ENCODE measurements around the gene MMRN2.
A peak's percentile ranks its signal among the peaks of the same experiment; 100 is the strongest.

The MMRN2 gene

DNA sequence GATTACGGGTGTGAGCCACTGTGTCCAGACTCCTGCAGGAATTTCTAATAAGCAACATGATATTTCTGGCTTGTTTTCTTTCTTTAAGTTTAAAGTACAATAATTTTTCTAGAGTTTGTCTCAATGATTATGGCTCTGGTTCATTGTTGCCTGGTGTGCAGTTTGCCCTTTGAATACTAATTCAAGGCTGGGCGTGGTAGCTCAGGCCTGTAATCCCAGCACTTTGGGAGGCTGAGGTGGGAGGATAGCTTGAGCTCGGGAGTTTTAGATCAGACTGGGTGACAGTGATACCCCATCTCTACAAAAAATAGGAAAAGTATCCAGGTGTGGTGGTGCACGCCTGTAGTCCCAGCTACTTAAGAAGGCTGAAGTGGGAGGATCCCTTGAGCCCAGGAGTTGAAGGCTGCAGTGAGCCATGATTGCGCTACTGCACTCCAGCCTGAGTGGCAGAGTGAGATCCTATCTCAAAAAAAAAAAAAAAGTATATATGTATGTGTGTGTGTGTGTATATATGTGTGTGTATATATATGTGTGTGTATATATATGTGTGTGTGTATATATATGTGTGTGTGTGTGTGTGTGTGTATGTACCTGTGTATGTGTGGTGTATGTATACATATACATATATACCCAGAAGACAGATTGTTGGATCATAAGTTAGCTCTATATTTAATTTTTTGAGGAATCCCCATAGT lies 19.1 kb upstream of the MMRN2 start:
- Mint-ChIP-seq H3K9me3 (no peaks in the 10 kb centered on the region), H3K36me3 (ENCODE audit: low read depth) (no peaks in the 10 kb centered on the region), H3K4me3 (no peak overlapping the region), H3K27me3 (peaks cover 38% of the 10 kb centered on the region), H3K27ac (no peak overlapping the region), H3K4me1 (ENCODE audit: low read depth) (peaks cover 5% of the 10 kb centered on the region)
- intact Hi-C loops (cut with micrococcal nuclease): no loop called here

DNA sequence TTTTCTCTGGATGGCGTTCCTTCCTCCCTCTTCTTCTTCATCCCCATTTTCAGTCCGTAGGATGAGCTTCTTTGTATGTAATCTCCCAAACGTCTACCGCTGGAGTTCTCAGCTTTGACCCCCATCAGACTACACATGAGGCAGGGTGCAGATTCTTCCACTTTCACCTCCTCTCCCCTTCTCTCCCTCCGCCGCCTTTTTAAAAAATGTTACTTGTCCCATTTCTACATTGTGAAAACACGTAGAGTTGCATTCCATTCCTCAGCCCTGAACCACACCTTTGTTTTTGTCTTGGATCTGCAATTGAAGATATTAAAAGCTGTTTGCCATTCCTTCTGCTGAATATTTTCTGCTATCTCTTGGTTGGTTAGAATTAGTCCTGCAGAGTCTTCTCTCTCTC lies 17.1 kb upstream of the MMRN2 start:
- intact Hi-C loops (cut with micrococcal nuclease): no loop called here
- Mint-ChIP-seq H3K27me3 (peaks cover 39% of the 10 kb centered on the region), H3K4me1 (ENCODE audit: low read depth) (peaks cover 22% of the 10 kb centered on the region), H3K4me3 (no peak overlapping the region), H3K9me3 (no peaks in the 10 kb centered on the region), H3K36me3 (ENCODE audit: low read depth) (peaks cover 6% of the 10 kb centered on the region), H3K27ac (no peak overlapping the region)

GRCh38 chr10:86972613-86973380 lies 15.4 kb upstream of the MMRN2 start:
- H3K27me3 Mint-ChIP-seq: peaks cover 55% of the 10 kb centered on the region
- no peaks in the 10 kb centered on the region for H3K9me3 Mint-ChIP-seq
- H3K36me3 Mint-ChIP-seq (ENCODE audit: low read depth): peaks cover 6% of the 10 kb centered on the region
- H3K27ac Mint-ChIP-seq: peak overlapping the region; percentile 0
- intact Hi-C loops (cut with micrococcal nuclease): no loop called here
- peaks cover 39% of the 10 kb centered on the region for H3K4me1 Mint-ChIP-seq (ENCODE audit: low read depth)
- no peak overlapping the region for H3K4me3 Mint-ChIP-seq

GRCh38 chr10:86971232-86971991 lies 14.0 kb upstream of the MMRN2 start:
- peaks cover 6% of the 10 kb centered on the region for H3K36me3 Mint-ChIP-seq (ENCODE audit: low read depth)

GRCh38 chr10:86970982-86971231 lies 13.5 kb upstream of the MMRN2 start:
- H3K27ac Mint-ChIP-seq: peak overlapping the region; percentile 95
- peak overlapping the region; percentile 90 for H3K4me3 Mint-ChIP-seq
- no peaks in the 10 kb centered on the region for H3K9me3 Mint-ChIP-seq
- intact Hi-C loops (cut with micrococcal nuclease): no loop called here
- peaks cover 6% of the 10 kb centered on the region for H3K36me3 Mint-ChIP-seq (ENCODE audit: low read depth)
- peaks cover 49% of the 10 kb centered on the region for H3K4me1 Mint-ChIP-seq (ENCODE audit: low read depth)
- H3K27me3 Mint-ChIP-seq: peaks cover 71% of the 10 kb centered on the region

More at GRCh38 chr10:86971232-86971991, 14.0 kb upstream of the MMRN2 start:
- Mint-ChIP-seq H3K9me3 (no peaks in the 10 kb centered on the region), H3K27ac (peak overlapping the region; percentile 95), H3K4me1 (ENCODE audit: low read depth) (peaks cover 44% of the 10 kb centered on the region), H3K27me3 (peaks cover 66% of the 10 kb centered on the region), H3K4me3 (peak overlapping the region; percentile 90)
- intact Hi-C loops (cut with micrococcal nuclease): no loop called here

- peak overlapping the region; percentile 95 for H3K27ac Mint-ChIP-seq
- peaks cover 77% of the 10 kb centered on the region for H3K27me3 Mint-ChIP-seq
- H3K9me3 Mint-ChIP-seq: no peaks in the 10 kb centered on the region
- peaks cover 6% of the 10 kb centered on the region for H3K36me3 Mint-ChIP-seq (ENCODE audit: low read depth)
- H3K4me1 Mint-ChIP-seq (ENCODE audit: low read depth): peaks cover 55% of the 10 kb centered on the region
- H3K4me3 Mint-ChIP-seq: peak overlapping the region; percentile 90
- intact Hi-C loops (cut with micrococcal nuclease): no loop called here
Observed at GRCh38 chr10:86970162-86970981, 13.0 kb upstream of the MMRN2 start.

DNA sequence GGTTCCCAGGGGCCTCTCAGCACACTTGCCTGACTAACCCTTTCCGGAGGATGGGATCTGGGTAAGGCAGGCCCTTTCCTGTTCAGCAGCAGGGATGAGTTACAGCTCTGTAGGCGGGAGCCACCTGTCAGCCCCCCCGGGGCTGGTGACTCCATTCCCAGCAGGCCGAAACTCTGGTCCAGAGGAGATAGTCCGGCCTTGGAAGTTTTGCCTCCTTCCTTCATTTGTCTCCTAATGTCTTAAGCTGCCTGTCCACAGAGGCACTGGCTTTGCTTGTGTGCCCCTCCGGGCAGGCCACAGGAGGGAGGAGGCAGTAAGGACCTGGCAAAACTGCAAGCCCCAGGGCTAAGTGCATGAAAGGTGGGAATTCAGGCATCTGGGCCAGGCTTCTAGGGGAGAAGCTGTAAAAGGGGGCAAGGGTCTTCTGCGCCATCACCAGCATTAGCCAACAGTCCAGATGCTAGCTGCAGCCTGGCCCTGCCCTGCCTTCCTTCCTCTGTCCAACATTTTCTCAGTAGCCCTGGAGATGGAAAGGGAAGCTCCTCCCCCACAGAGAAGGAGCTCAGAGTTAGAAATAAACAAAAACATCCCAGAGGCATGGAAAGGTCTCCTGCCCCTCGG lies 12.1 kb upstream of the MMRN2 start:
- Mint-ChIP-seq H3K4me3 (peak overlapping the region; percentile 90), H3K4me1 (ENCODE audit: low read depth) (peaks cover 55% of the 10 kb centered on the region), H3K27ac (peak overlapping the region; percentile 95), H3K9me3 (no peaks in the 10 kb centered on the region), H3K36me3 (ENCODE audit: low read depth) (peaks cover 6% of the 10 kb centered on the region), H3K27me3 (peaks cover 81% of the 10 kb centered on the region)
- intact Hi-C loops (cut with micrococcal nuclease): no loop called here

GRCh38 chr10:86968994-86969355 lies 11.6 kb upstream of the MMRN2 start:
- H3K36me3 Mint-ChIP-seq (ENCODE audit: low read depth): peaks cover 6% of the 10 kb centered on the region
- H3K27ac Mint-ChIP-seq: no peak overlapping the region
- H3K27me3 Mint-ChIP-seq: peaks cover 79% of the 10 kb centered on the region
- no peaks in the 10 kb centered on the region for H3K9me3 Mint-ChIP-seq
- H3K4me3 Mint-ChIP-seq: no peak overlapping the region
- H3K4me1 Mint-ChIP-seq (ENCODE audit: low read depth): peaks cover 55% of the 10 kb centered on the region
- intact Hi-C loops (cut with micrococcal nuclease): no loop called here

DNA sequence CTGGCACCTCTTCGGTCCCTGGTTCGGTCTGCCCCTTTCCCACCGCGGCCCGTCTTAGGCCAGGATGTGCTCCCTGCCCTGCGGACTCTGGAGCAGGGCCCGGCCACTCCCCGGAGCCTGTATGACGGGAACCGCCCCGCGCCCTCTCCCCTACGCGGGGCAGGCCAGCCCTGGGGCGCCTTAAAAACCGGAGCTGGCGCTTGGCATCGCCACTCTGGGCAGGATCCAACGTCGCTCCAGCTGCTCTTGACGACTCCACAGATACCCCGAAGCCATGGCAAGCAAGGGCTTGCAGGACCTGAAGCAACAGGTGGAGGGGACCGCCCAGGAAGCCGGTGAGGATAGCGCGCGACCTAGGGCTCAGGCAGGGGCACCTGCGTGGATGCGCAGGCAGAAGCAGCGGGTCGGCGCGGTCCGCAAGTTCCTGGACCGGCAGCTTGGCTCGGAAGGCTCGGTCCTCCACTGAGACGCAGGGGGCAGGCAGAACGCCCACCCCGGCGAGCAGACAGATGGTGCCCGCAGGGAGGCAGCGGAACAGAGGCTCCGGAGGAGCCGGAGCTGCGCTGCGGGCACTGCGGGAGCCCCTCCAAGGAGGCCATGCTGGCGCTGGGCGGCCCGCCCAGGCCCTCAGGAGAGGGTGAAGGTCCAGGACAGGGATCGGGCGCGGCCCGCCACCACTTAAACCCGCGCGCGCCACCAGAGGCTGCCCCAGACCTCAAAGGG lies 11.0 kb upstream of the MMRN2 start, which contains the start of gene ADIRF:
ADIRF (plus strand) TSS at position 212 of the 723 bp plus-strand sequence; CDS start at position 275, 63 bp downstream.
- intact Hi-C loops (cut with micrococcal nuclease): no loop called here
- peaks cover 55% of the 10 kb centered on the region for H3K4me1 Mint-ChIP-seq (ENCODE audit: low read depth)
- peaks cover 6% of the 10 kb centered on the region for H3K36me3 Mint-ChIP-seq (ENCODE audit: low read depth)
- peak within 1 kb of the TSS; percentile 51 for H3K4me3 Mint-ChIP-seq
- H3K27ac Mint-ChIP-seq: no peak within 1 kb of the TSS
- H3K27me3 Mint-ChIP-seq: peaks cover 77% of the 10 kb centered on the region
- H3K9me3 Mint-ChIP-seq: no peaks in the 10 kb centered on the region

- intact Hi-C loops (cut with micrococcal nuclease): no loop called here
- Mint-ChIP-seq H3K27ac (no peak overlapping the region), H3K27me3 (peaks cover 68% of the 10 kb centered on the region)
Observed at GRCh38 chr10:86967481-86967941, 10.1 kb upstream of the MMRN2 start.

GRCh38 chr10:86965986-86966654 lies 8.7 kb upstream of the MMRN2 start:
- Mint-ChIP-seq H3K36me3 (ENCODE audit: low read depth) (peaks cover 6% of the 10 kb centered on the region), H3K9me3 (no peaks in the 10 kb centered on the region), H3K4me1 (ENCODE audit: low read depth) (peaks cover 57% of the 10 kb centered on the region), H3K27ac (peak overlapping the region; percentile 53), H3K4me3 (no peak overlapping the region), H3K27me3 (peaks cover 58% of the 10 kb centered on the region)
- intact Hi-C loops (cut with micrococcal nuclease): no loop called here

More at GRCh38 chr10:86967481-86967941, 10.1 kb upstream of the MMRN2 start:
- H3K4me1 Mint-ChIP-seq (ENCODE audit: low read depth): peaks cover 55% of the 10 kb centered on the region
- no peaks in the 10 kb centered on the region for H3K9me3 Mint-ChIP-seq
- H3K4me3 Mint-ChIP-seq: no peak overlapping the region
- H3K36me3 Mint-ChIP-seq (ENCODE audit: low read depth): peaks cover 6% of the 10 kb centered on the region

GRCh38 chr10:86964847-86965190 lies 7.4 kb upstream of the MMRN2 start:
- intact Hi-C loops (cut with micrococcal nuclease): no loop called here
- H3K27me3 Mint-ChIP-seq: peaks cover 51% of the 10 kb centered on the region
- no peak overlapping the region for H3K27ac Mint-ChIP-seq
- no peak overlapping the region for H3K4me3 Mint-ChIP-seq
- peaks cover 53% of the 10 kb centered on the region for H3K4me1 Mint-ChIP-seq (ENCODE audit: low read depth)
- no peaks in the 10 kb centered on the region for H3K9me3 Mint-ChIP-seq
- no peaks in the 10 kb centered on the region for H3K36me3 Mint-ChIP-seq (ENCODE audit: low read depth)
